H1 (cell line): Measurements from ENCODE around the gene GPR180. TPM values are rescaled to one million over a fixed set of nuclear protein-coding genes. Genes with fewer than 3 reads are reported as not detected.

Experiments
- CTCF ChIA-PET: fragments of 300-600 bp; sonication (Branson Sonifier 250); formaldehyde crosslinking; loops from one replicate; lab custom pipeline; 2021; ENCODE audit not compliant: partially characterized antibody; lab: Charles Lee
- POLR2A ChIA-PET: fragments of 300-600 bp; sonication (Branson Sonifier 250); formaldehyde crosslinking; loops from one replicate; lab custom pipeline; 2021; ENCODE audit warnings: inconsistent platforms; ENCODE audit not compliant: partially characterized antibody; lab: Charles Lee
- DNase-seq, 2 experiments: peaks; one replicate each; pipeline versions ENCODE4 v3.0.0 to v3.0.0-alpha.2; 2010 to 2022; ENCODE audit warnings: low spot score in 2 of 2, low read depth in 1 of 2, mixed read lengths in 1 of 2
- FAIRE-seq: peaks from 2 replicates; lab custom pipeline; 2011; peaks lifted over from hg19 to GRCh38; lab: Jason Lieb, UNC
- H2AFZ ChIP-seq: 2 replicates; pipeline ENCODE4 v1.8.1; 2012; ENCODE audit warnings: low read length, inconsistent platforms
- H2AK5ac ChIP-seq: 2 replicates; pipeline ENCODE4 v1.6.1; 2013; ENCODE audit warnings: low read depth, low read length
- H2BK120ac ChIP-seq: replicated peaks from 2 replicates; pipeline ENCODE3; 2013; ENCODE audit warnings: low read depth, low read length, inconsistent platforms
- H2BK12ac ChIP-seq: 2 replicates; pipeline ENCODE4 v1.6.1; 2013; ENCODE audit warnings: low read depth, low read length
- H2BK15ac ChIP-seq: 2 replicates; pipeline ENCODE4 v1.6.1; 2013; ENCODE audit warnings: low read length
- H2BK20ac ChIP-seq: 2 replicates; pipeline ENCODE4 v1.6.1; 2013; ENCODE audit warnings: low read length
- H2BK5ac ChIP-seq: 2 replicates; pipeline ENCODE4 v1.6.1; 2013; ENCODE audit warnings: low read depth, low read length
- H3K14ac ChIP-seq: 2 replicates; pipeline ENCODE4 v1.6.1; 2013; ENCODE audit warnings: inconsistent platforms; ENCODE audit not compliant: insufficient read length
- H3K18ac ChIP-seq: 2 replicates; pipeline ENCODE4 v1.6.1; 2013; ENCODE audit warnings: low read length; ENCODE audit errors: extremely low read depth
- H3K23ac ChIP-seq: 2 replicates; pipeline ENCODE4 v1.6.1; 2013; ENCODE audit warnings: inconsistent platforms; ENCODE audit not compliant: insufficient read length
- H3K23me2 ChIP-seq: 2 replicates; pipeline ENCODE4 v1.6.1; 2013; ENCODE audit warnings: low read depth, low read length
- H3K27ac ChIP-seq: 2 replicates; pipeline ENCODE4 v1.6.1; 2011; ENCODE audit warnings: low read depth, low read length, inconsistent platforms
- H3K27me3 ChIP-seq, 4 experiments: replicated peaks in 1 of 4; 1 replicate in 1 of 4; 2 replicates in 3 of 4; pipeline versions ENCODE4 v1.6.1 to v1.8.1; 2011 to 2013; ENCODE audit warnings: low read length in 3 of 4, mild to moderate bottlenecking in 3 of 4, inconsistent platforms in 2 of 4, mixed read lengths in 2 of 4, moderate library complexity in 1 of 4; ENCODE audit not compliant: control insufficient read depth in 3 of 4, insufficient read depth in 3 of 4; ENCODE audit errors: extremely low read depth in 1 of 4
- H3K36me3 ChIP-seq, 4 experiments: 2 replicates each; pipeline versions ENCODE4 v1.6.1 to v1.8.1; 2011 to 2013; ENCODE audit warnings: mild to moderate bottlenecking in 4 of 4, low read length in 3 of 4, moderate library complexity in 2 of 4, control low read depth in 1 of 4, inconsistent platforms in 1 of 4; ENCODE audit not compliant: insufficient read depth in 4 of 4, control insufficient read depth in 2 of 4
- H3K4ac ChIP-seq: replicated peaks from 2 replicates; pipeline ENCODE3; 2013; ENCODE audit warnings: low read length, low read depth, mixed read lengths, inconsistent platforms; ENCODE audit not compliant: insufficient read length
- H3K4me1 ChIP-seq, 4 experiments: replicated peaks in 1 of 4; 1 replicate in 1 of 4; 2 replicates in 3 of 4; pipeline versions ENCODE4 v1.6.1 to v1.8.1; 2011 to 2013; ENCODE audit warnings: low read length in 3 of 4, inconsistent platforms in 2 of 4, mixed read lengths in 1 of 4; ENCODE audit not compliant: insufficient read depth in 4 of 4, control insufficient read depth in 3 of 4
- H3K4me2 ChIP-seq, 2 experiments: 2 replicates each; pipeline versions ENCODE4 v1.6.1 to v1.8.1; 2011 to 2013; ENCODE audit warnings: low read depth in 2 of 2, low read length in 2 of 2, control low read depth in 1 of 2, inconsistent platforms in 1 of 2, mild to moderate bottlenecking in 1 of 2; ENCODE audit not compliant: insufficient read depth in 1 of 2
- H3K4me3 ChIP-seq, 4 experiments: fragments of 200-600, 300-600 bp in 1 of 4; sonication (generic), shearing (Covaris generic), sonication (Bioruptor Twin) in 1 of 4; 2 replicates each; pipeline versions ENCODE4 v1.5.1 to v1.8.1; 2011 to 2016; ENCODE audit warnings: low read length in 4 of 4, low read depth in 3 of 4, control low read depth in 2 of 4, inconsistent platforms in 2 of 4, mild to moderate bottlenecking in 2 of 4, mixed read lengths in 1 of 4, moderate library complexity in 1 of 4; ENCODE audit not compliant: insufficient read depth in 2 of 4; ENCODE audit errors: extremely low read depth in 1 of 4
- H3K56ac ChIP-seq: replicated peaks from 2 replicates; pipeline ENCODE3; 2013; ENCODE audit warnings: low read depth, mild to moderate bottlenecking, mixed read lengths, low read length, inconsistent platforms; ENCODE audit not compliant: insufficient read length
- H3K79me1 ChIP-seq: 2 replicates; pipeline ENCODE4 v1.6.1; 2013; ENCODE audit warnings: low read depth, low read length, control low read depth
- H3K79me2 ChIP-seq, 2 experiments: 2 replicates each; pipeline versions ENCODE4 v1.6.1 to v1.8.1; 2012 to 2013; ENCODE audit warnings: low read length in 2 of 2, mild to moderate bottlenecking in 2 of 2, inconsistent platforms in 1 of 2; ENCODE audit not compliant: insufficient read depth in 2 of 2, control insufficient read depth in 1 of 2
- H3K9ac ChIP-seq, 4 experiments: replicated peaks in 1 of 4; 1 replicate in 1 of 4; 2 replicates in 3 of 4; pipeline versions ENCODE4 v1.6.1 to v1.8.1; 2011 to 2013; ENCODE audit warnings: low read depth in 3 of 4, low read length in 3 of 4, control low read depth in 2 of 4, mild to moderate bottlenecking in 2 of 4, moderate library complexity in 2 of 4, inconsistent platforms in 1 of 4; ENCODE audit errors: extremely low read depth in 1 of 4
- H3K9me3 ChIP-seq, 2 experiments: 2 replicates each; pipeline versions ENCODE4 v1.6.1 to v1.8.1; 2012 to 2013; ENCODE audit warnings: mild to moderate bottlenecking in 2 of 2, moderate library complexity in 2 of 2, control low read depth in 1 of 2, inconsistent platforms in 1 of 2, low read depth in 1 of 2, low read length in 1 of 2, mixed read lengths in 1 of 2; ENCODE audit not compliant: insufficient read depth in 2 of 2
- H4K20me1 ChIP-seq, 2 experiments: replicated peaks in 1 of 2; 2 replicates each; pipeline versions ENCODE3 to v1.8.1; 2011 to 2013; ENCODE audit warnings: inconsistent platforms in 2 of 2, low read length in 2 of 2, mild to moderate bottlenecking in 1 of 2; ENCODE audit not compliant: insufficient read depth in 2 of 2, control insufficient read depth in 1 of 2
- H4K5ac ChIP-seq: 2 replicates; pipeline ENCODE4 v1.6.1; 2013; ENCODE audit warnings: low read length, low read depth, mixed read lengths, inconsistent platforms; ENCODE audit not compliant: insufficient read length
- H4K8ac ChIP-seq: 2 replicates; pipeline ENCODE4 v1.8.0; 2013; ENCODE audit warnings: mild to moderate bottlenecking, moderate library complexity, low read length, inconsistent platforms; ENCODE audit not compliant: insufficient read depth; ENCODE audit errors: extremely low read depth
- H4K91ac ChIP-seq: replicated peaks from 2 replicates; pipeline ENCODE3; 2013; ENCODE audit warnings: low read length, mixed read lengths, inconsistent platforms; ENCODE audit not compliant: insufficient read length
- CTCF ChIP-seq, 3 experiments: IDR thresholded peaks; 1 replicate in 2 of 3; 2 replicates in 1 of 3; pipeline versions ENCODE4 v1.5.1 to v1.6.1; 2011; ENCODE audit warnings: low read length in 3 of 3, mild to moderate bottlenecking in 3 of 3, inconsistent platforms in 2 of 3, low read depth in 1 of 3, moderate library complexity in 1 of 3; ENCODE audit not compliant: insufficient read depth in 1 of 3; ENCODE audit errors: control extremely low read depth in 1 of 3
- E2F6 ChIP-seq: IDR thresholded peaks from 2 replicates; pipeline ENCODE4 v1.6.1; 2012; ENCODE audit warnings: inconsistent platforms
- JUN ChIP-seq: IDR thresholded peaks from 2 replicates; pipeline ENCODE4 v1.6.1; 2011; ENCODE audit warnings: low read depth, mild to moderate bottlenecking, improper control_type of control experiment, low read length
- KDM5A ChIP-seq: fragments of 200-600 bp; IDR thresholded peaks from 2 replicates; pipeline ENCODE4 v1.7.1; 2012; ENCODE audit warnings: mild to moderate bottlenecking, low read length, inconsistent platforms, mixed read lengths
- NANOG ChIP-seq: IDR thresholded peaks from 2 replicates; pipeline ENCODE4 v1.6.1; 2011; ENCODE audit warnings: low read length, low read depth, mild to moderate bottlenecking, inconsistent platforms; ENCODE audit not compliant: insufficient read depth, poor library complexity, severe bottlenecking
- RNF2 ChIP-seq: fragments of 200-900, 300-1000 bp; sonication (generic); IDR thresholded peaks from 2 replicates; pipeline ENCODE4 v1.7.1; 2016; ENCODE audit warnings: borderline replicate concordance, low read depth, mild to moderate bottlenecking, antibody characterized with exemption, low read length; ENCODE audit not compliant: poor library complexity, severe bottlenecking; ENCODE audit errors: missing control alignments
- SIRT6 ChIP-seq: IDR thresholded peaks from one replicate; pipeline ENCODE4 v1.7.1; 2012; ENCODE audit warnings: low read length, inconsistent platforms
- TAF1 ChIP-seq: IDR thresholded peaks from 2 replicates; pipeline ENCODE4 v1.6.1; 2011; ENCODE audit warnings: mild to moderate bottlenecking, low read depth, low read length
- ZNF274 ChIP-seq: IDR thresholded peaks from 2 replicates; pipeline ENCODE4 v1.7.0; 2012; ENCODE audit warnings: low read length, borderline replicate concordance; ENCODE audit errors: extremely low read depth
- WGBS, 2 experiments: shearing (Covaris generic) in 1 of 2; methylation state at CpG; one replicate each; pipeline versions ENCODE4 v1.1.6 to v1.1.7; 2013 to 2015; ENCODE audit warnings: low lambda C conversion rate in 2 of 2, mixed read lengths in 2 of 2, inconsistent platforms in 1 of 2, low coverage in 1 of 2, missing lambda C conversion rate in 1 of 2; ENCODE audit not compliant: insufficient replicate concordance in 2 of 2, insufficient coverage in 1 of 2, insufficient read length in 1 of 2; ENCODE audit errors: extremely low coverage in 1 of 2, missing lambda C conversion rate in 1 of 2; 5-methylcytosine and 5-hydroxymethylcytosine counted together
- polyA plus RNA-seq, 7 experiments: library from polyadenylated mRNA; depleted of rRNA in 3 of 7; stranded (reverse) in 5 of 7; unstranded in 2 of 7; fragments of >200 nt in 5 of 7; fragments of 200-250 nt in 2 of 7; gene quantifications; 1 replicate in 5 of 7; 2 replicates in 1 of 7; 4 replicates in 1 of 7; pipeline versions ENCODE4 v1.2.1 to v1.2.3, GENCODE V29; 2011 to 2013; ENCODE audit warnings: missing spikeins in 2 of 7, mixed read lengths in 2 of 7
- total RNA-seq: library from RNA; stranded (reverse); fragmentation: NEBNext Ultra II Directional; extraction: Animal tissue kit (Norgen Biotek cat#: 25700); gene quantifications from 2 replicates; pipeline ENCODE4 v1.2.1, GENCODE V29; 2021

Gene GPR180
- total and polyA plus RNA-seq, 2 of the 8 experiments (the other 6 are each of a cell fraction or from before 2014, with no cell fraction given), result 1.8 to 4.8 TPM

GRCh38 chr13:94617389-94618000 lies 15.8 kb downstream of the GPR180 start:
- Histone ChIP-seq H3K9me3 (no peaks in the 10 kb centered on the region), H3K4me3 (no peak overlapping the region), H2AK5ac (no peak overlapping the region), H3K18ac (no peak overlapping the region), H3K79me1 (no peaks in the 10 kb centered on the region), H2BK12ac (no peak overlapping the region), H3K23ac (no peak overlapping the region), H2AFZ (no peak overlapping the region), H4K91ac (no peak overlapping the region), H3K4ac (no peak overlapping the region), H3K27me3 (no peaks in the 10 kb centered on the region), H4K8ac (no peak overlapping the region), H3K4me1 (no peaks in the 10 kb centered on the region), H3K9ac (no peak overlapping the region), H2BK20ac (no peak overlapping the region), H2BK5ac (no peak overlapping the region), H3K4me2 (no peak overlapping the region), H3K36me3 (peaks cover 0 to 24% (median 3%) of the 10 kb centered on the region in 4 experiments; a peak in 4 of 8 replicates), H3K79me2 (no peaks in the 10 kb centered on the region), H3K27ac (no peak overlapping the region), H4K5ac (no peak overlapping the region), H3K56ac (no peak overlapping the region), H2BK15ac (no peak overlapping the region), H3K23me2 (no peaks in the 10 kb centered on the region), H4K20me1 (peaks cover 0 to 2% of the 10 kb centered on the region in 2 experiments), H2BK120ac (no peak overlapping the region), H3K14ac (no peak overlapping the region)
- ChIA-PET POLR2A (interaction anchor here (0.6 to 2.6 kb wide), 3 partner anchors 15 to 182 kb away, joined by 3 to 9 read pairs (median 4); partner anchors contain the start of gene GPR180), CTCF (interaction anchor here (0.6 to 8.0 kb wide), 36 partner anchors 9 to 1720 kb away, joined by 3 to 121 read pairs (median 3); partner anchors contain the start of gene GPR180)
- DNase-seq (no peak), FAIRE-seq (no peak)
- 85% methylated on average over 4 of the region's 4 CpGs; no CpG with 5 or more reads in 1 of the 2 experiments for WGBS, 2 experiments
- no peak for TF ChIP-seq SIRT6
- TF ChIP-seq TAF1, result no peak
- TF ChIP-seq ZNF274, result no peak
- TF ChIP-seq E2F6, result no peak
- peak in 2 of 3 experiments; percentile 24 to 46; a peak in 2 of 4 replicates for TF ChIP-seq CTCF (IDR thresholded peaks at IDR 0.05; ENCODE audit: control extremely low read depth in 1 of 3, insufficient read depth in 1 of 3, low read depth in 1 of 3, low read length in 3 of 3)
- TF ChIP-seq NANOG, result no peak
- no peak for TF ChIP-seq JUN
- no peak for TF ChIP-seq RNF2
- no peak for TF ChIP-seq KDM5A
